GM12878 (cell line): ENCODE measurements around the gene SGSH. TPM values are rescaled to one million over a fixed set of nuclear protein-coding genes. Genes with fewer than 3 reads are reported as not detected.

Source experiments
- CUX1 ChIP-seq: IDR thresholded peaks from 2 replicates; pipeline ENCODE4 v1.6.1; 2012; ENCODE audit warnings: improper control_type of control experiment, low read depth, low read length; ENCODE audit not compliant: insufficient replicate concordance
- MAX ChIP-seq: IDR thresholded peaks from 2 replicates; pipeline ENCODE4 v1.6.1; 2012; ENCODE audit warnings: low read depth, low read length, improper control_type of control experiment
- PAX5 ChIP-seq: IDR thresholded peaks from 2 replicates; pipeline ENCODE4 v1.6.1; 2011; ENCODE audit warnings: low read depth, low read length, borderline replicate concordance
- POLR2AphosphoS5 ChIP-seq: IDR thresholded peaks from 2 replicates; pipeline ENCODE4 v1.6.1; 2011; ENCODE audit warnings: mild to moderate bottlenecking, low read length, inconsistent platforms
- RELB ChIP-seq: fragments of 450-650 bp; IDR thresholded peaks from 2 replicates; pipeline ENCODE4 v1.6.1; 2017; ENCODE audit warnings: low read depth, mild to moderate bottlenecking, moderate library complexity
- USF1 ChIP-seq: IDR thresholded peaks from 2 replicates; pipeline ENCODE4 v1.6.1; 2011; ENCODE audit warnings: borderline replicate concordance, low read depth, mild to moderate bottlenecking, moderate library complexity, mixed read lengths, low read length; ENCODE audit not compliant: insufficient read depth; ENCODE audit errors: extremely low read length
- polyA plus RNA-seq, 11 experiments: library from polyadenylated mRNA; depleted of rRNA in 4 of 11; unstranded in 6 of 11; stranded (reverse) in 5 of 11; fragments of >200 nt; fragmentation: Nextera tagmentation in 4 of 11; fragmentation: Illumina TruSeq in 1 of 11; extraction: Ambion mirVana in 4 of 11; extraction: Trizol in 1 of 11; gene quantifications; 1 replicate in 1 of 11; 2 replicates in 10 of 11; pipeline versions ENCODE4 v1.2.1 to v1.2.3, GENCODE V29; 2011 to 2016; ENCODE audit warnings: inconsistent platforms in 2 of 11, missing spikeins in 2 of 11, low read depth in 1 of 11
- total RNA-seq, 4 experiments: library from RNA; depleted of rRNA in 3 of 4; stranded (reverse); fragments of >200 nt in 3 of 4; fragmentation: Illumina TruSeq in 1 of 4; extraction: Trizol in 1 of 4; gene quantifications; 2 replicates each; pipeline versions ENCODE4 v1.2.1 to v1.2.3, GENCODE V29; 2013 to 2021

The SGSH gene
- total and polyA plus RNA-seq, 10 of the 15 experiments (the other 5 are each of a cell fraction or from before 2014, with no cell fraction given) = 0.13 to 17.2 (median 6.0) TPM

GRCh38 chr17:80267391-80267790 is 47.3 kb upstream of the SGSH start (continued):
- TF ChIP-seq CUX1 (no peak), PAX5 (no peak), MAX (no peak), USF1 (no peak), RELB (no peak), POLR2AphosphoS5 (no peak)
